ENCODE results near the gene BRD9. TPM values are rescaled to one million over a fixed set of nuclear protein-coding genes. Genes with fewer than 3 reads are reported as not detected.

Gene BRD9
- total RNA-seq, 2 donors from 2014 or later: 58.2 to 67.9 TPM

GRCh38 chr5:865168-865521 is 27.5 kb downstream of the BRD9 start:
- Histone ChIP-seq H3K27me3 (ENCODE audit: control insufficient read depth, insufficient read depth, low read length, poor library complexity, severe bottlenecking) (no peaks in the 10 kb centered on the region), H3K27ac (ENCODE audit: low read depth, low read length) (no peak overlapping the region), H3K4me1 (ENCODE audit: control insufficient read depth, insufficient read depth, low read length) (no peaks in the 10 kb centered on the region), H3K9ac (ENCODE audit: extremely low read depth, low read length, poor library complexity, severe bottlenecking) (no peak overlapping the region), H3K9me3 (ENCODE audit: control insufficient read depth, low read length) (no peaks in the 10 kb centered on the region), H3K36me3 (ENCODE audit: control insufficient read depth, insufficient read depth, low read length) (peaks cover 77% of the 10 kb centered on the region), H3K4me3 (ENCODE audit: low read length) (no peak overlapping the region)
- H3K36me3 Mint-ChIP-seq (ENCODE audit: low read depth): peaks cover 59% of the 10 kb centered on the region
- no peak overlapping the region for H3K27ac Mint-ChIP-seq
- DNase-seq: no peak
- TF ChIP-seq CTCF (conservative IDR thresholded peaks at IDR 0.05): no peak
- H3K27me3 Mint-ChIP-seq (ENCODE audit: insufficient read depth): no peaks in the 10 kb centered on the region
- WGBS, 2 experiments (ENCODE audit: insufficient coverage in 1 of 2, insufficient read length in 1 of 2): 97% methylated on average over 19 to 24 of the region's 24 CpGs
- H3K4me1 Mint-ChIP-seq: no peaks in the 10 kb centered on the region
- no peaks in the 10 kb centered on the region for H3K9me3 Mint-ChIP-seq
- no peak overlapping the region for H3K4me3 Mint-ChIP-seq

DNA sequence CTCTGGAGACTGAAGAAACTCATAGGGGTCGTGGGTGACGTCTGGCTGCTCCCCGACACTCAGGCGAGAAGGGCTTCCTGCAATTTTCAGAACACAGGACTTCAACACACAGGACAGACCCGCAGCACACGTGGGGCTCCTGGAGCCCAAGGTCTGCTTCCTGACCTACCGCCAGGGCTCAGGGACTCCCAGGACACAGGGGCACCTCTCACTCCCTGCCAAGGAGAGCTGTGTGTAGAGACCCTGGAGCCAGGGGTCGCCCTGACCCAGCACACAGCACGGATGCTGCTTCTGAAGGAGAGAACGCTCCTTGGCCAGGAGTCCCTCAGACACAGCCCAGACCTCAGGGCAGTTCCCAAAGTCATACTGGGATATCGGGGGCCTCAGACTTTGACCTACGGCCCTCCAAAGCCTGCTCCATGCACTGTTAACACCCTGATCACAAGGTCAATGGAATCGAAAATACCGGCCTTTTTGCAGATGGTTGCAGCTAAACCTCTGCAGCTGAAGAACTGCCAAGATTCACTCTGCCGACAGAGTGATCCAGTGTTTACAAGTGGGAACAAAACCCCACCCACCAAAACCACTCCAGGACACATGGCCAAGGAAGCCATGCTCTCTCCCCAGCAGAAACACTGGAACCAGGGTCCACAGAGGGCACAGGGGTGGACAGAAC is 28.0 kb downstream of the BRD9 start:
- TF ChIP-seq CTCF (conservative IDR thresholded peaks at IDR 0.05): no peak
- no peaks in the 10 kb centered on the region for H3K27me3 Mint-ChIP-seq (ENCODE audit: insufficient read depth)
- H3K36me3 Mint-ChIP-seq (ENCODE audit: low read depth): peaks cover 55% of the 10 kb centered on the region
- Histone ChIP-seq H3K9ac (ENCODE audit: extremely low read depth, low read length, poor library complexity, severe bottlenecking) (no peak overlapping the region), H3K4me3 (ENCODE audit: low read length) (no peak overlapping the region), H3K4me1 (ENCODE audit: control insufficient read depth, insufficient read depth, low read length) (no peaks in the 10 kb centered on the region), H3K27me3 (ENCODE audit: control insufficient read depth, insufficient read depth, low read length, poor library complexity, severe bottlenecking) (no peaks in the 10 kb centered on the region), H3K27ac (ENCODE audit: low read depth, low read length) (no peak overlapping the region), H3K9me3 (ENCODE audit: control insufficient read depth, low read length) (no peaks in the 10 kb centered on the region), H3K36me3 (ENCODE audit: control insufficient read depth, insufficient read depth, low read length) (peaks cover 72% of the 10 kb centered on the region)
- no peaks in the 10 kb centered on the region for H3K4me1 Mint-ChIP-seq
- no peak overlapping the region for H3K4me3 Mint-ChIP-seq
- no peaks in the 10 kb centered on the region for H3K9me3 Mint-ChIP-seq
- H3K27ac Mint-ChIP-seq: no peak overlapping the region
- no peak for DNase-seq
- 92 to 99% methylated on average over 15 of the region's 15 CpGs for WGBS, 2 experiments (ENCODE audit: insufficient coverage in 1 of 2, insufficient read length in 1 of 2)

GRCh38 chr5:863244-863805 is 29.3 kb downstream of the BRD9 start:
- H3K9me3 ChIP-seq (ENCODE audit: control insufficient read depth, low read length): no peaks in the 10 kb centered on the region

More at GRCh38 chr5:863244-863805, 29.3 kb downstream of the BRD9 start:
- Mint-ChIP-seq H3K4me3 (no peak overlapping the region), H3K27ac (no peak overlapping the region), H3K9me3 (no peaks in the 10 kb centered on the region), H3K4me1 (peaks cover 5% of the 10 kb centered on the region), H3K27me3 (ENCODE audit: insufficient read depth) (no peaks in the 10 kb centered on the region), H3K36me3 (ENCODE audit: low read depth) (peaks cover 44% of the 10 kb centered on the region)
- WGBS, 2 experiments (ENCODE audit: insufficient coverage in 1 of 2, insufficient read length in 1 of 2): 91 to 95% methylated on average over 9 to 16 of the region's 16 CpGs
- Histone ChIP-seq H3K4me3 (ENCODE audit: low read length) (no peak overlapping the region), H3K4me1 (ENCODE audit: control insufficient read depth, insufficient read depth, low read length) (no peaks in the 10 kb centered on the region), H3K9ac (ENCODE audit: extremely low read depth, low read length, poor library complexity, severe bottlenecking) (no peak overlapping the region), H3K27me3 (ENCODE audit: control insufficient read depth, insufficient read depth, low read length, poor library complexity, severe bottlenecking) (no peaks in the 10 kb centered on the region), H3K27ac (ENCODE audit: low read depth, low read length) (no peak overlapping the region), H3K36me3 (ENCODE audit: control insufficient read depth, insufficient read depth, low read length) (peaks cover 59% of the 10 kb centered on the region)
- no peak for DNase-seq
- no peak for TF ChIP-seq CTCF (conservative IDR thresholded peaks at IDR 0.05)
